WTC11 (cell line): Measurements from ENCODE around the gene SUPT3H. TPM values are rescaled to one million over a fixed set of nuclear protein-coding genes. Genes with fewer than 3 reads are reported as not detected.

Source experiments
- ATAC-seq: fragments of 200-7000 bp; cut with Tn5 transposase; 2 replicates; pipeline ENCODE4 v1.10.0; 2021; ENCODE audit warnings: mild to moderate bottlenecking, moderate library complexity
- CTCF ChIA-PET: fragments of 300-600 bp; sonication (Branson Sonifier 250); formaldehyde crosslinking; loops from one replicate; lab custom pipeline; 2021; ENCODE audit warnings: antibody characterized with exemption; lab: Charles Lee
- POLR2A ChIA-PET: fragments of 350-600 bp; sonication (Branson Sonifier 250); formaldehyde crosslinking; loops from one replicate; lab custom pipeline; 2021; ENCODE audit warnings: antibody characterized with exemption; lab: Charles Lee
- DNase-seq: peaks from one replicate; pipeline ENCODE4 v3.0.0; 2021; ENCODE audit warnings: low spot score
- H3K27ac Mint-ChIP-seq: 2 replicates; pipeline ENCODE4 v1.8.0; 2021; ENCODE audit warnings: mixed read lengths
- H3K27me3 Mint-ChIP-seq: 2 replicates; pipeline ENCODE4 v1.8.0; 2021; ENCODE audit warnings: low read depth, mild to moderate bottlenecking, moderate library complexity, mixed read lengths
- H3K36me3 Mint-ChIP-seq: 2 replicates; pipeline ENCODE4 v1.8.0; 2021; ENCODE audit warnings: mixed read lengths
- H3K4me1 Mint-ChIP-seq: 2 replicates; pipeline ENCODE4 v1.8.0; 2022; ENCODE audit warnings: mixed read lengths
- H3K4me3 Mint-ChIP-seq: 2 replicates; pipeline ENCODE4 v1.8.0; 2021; ENCODE audit warnings: mild to moderate bottlenecking, moderate library complexity, mixed read lengths
- H3K9me3 Mint-ChIP-seq: 2 replicates; pipeline ENCODE4 v1.8.0; 2021; ENCODE audit warnings: mixed read lengths
- ATF1 ChIP-seq: sonication (generic); formaldehyde crosslinking; IDR thresholded peaks from 2 replicates; pipeline ENCODE4 v1.8.1; 2023; ENCODE audit warnings: mild to moderate bottlenecking, moderate library complexity, missing genetic modification reagents
- ATF3 ChIP-seq: sonication (generic); formaldehyde crosslinking; conservative IDR thresholded peaks from 2 replicates; pipeline ENCODE4 v1.8.1; 2022; ENCODE audit warnings: mild to moderate bottlenecking, missing genetic modification reagents
- ELF4 ChIP-seq: sonication (generic); formaldehyde crosslinking; IDR thresholded peaks from 2 replicates; pipeline ENCODE4 v1.8.1; 2022; ENCODE audit warnings: low read depth, mild to moderate bottlenecking, moderate library complexity, missing genetic modification reagents
- ESRRA ChIP-seq: sonication (generic); formaldehyde crosslinking; IDR thresholded peaks from 2 replicates; pipeline ENCODE4 v1.8.1; 2022; ENCODE audit warnings: mild to moderate bottlenecking, missing genetic modification reagents, borderline replicate concordance
- FOXJ3 ChIP-seq: sonication (generic); formaldehyde crosslinking; IDR thresholded peaks from 2 replicates; pipeline ENCODE4 v1.9.0; 2021; ENCODE audit warnings: missing genetic modification reagents, mild to moderate bottlenecking, borderline replicate concordance
- FOXP1 ChIP-seq: sonication (generic); formaldehyde crosslinking; IDR thresholded peaks from 2 replicates; pipeline ENCODE4 v1.8.0; 2022; ENCODE audit warnings: missing genetic modification reagents, mild to moderate bottlenecking, moderate library complexity, borderline replicate concordance
- GRHL2 ChIP-seq: fragments of 250-450 bp; sonication (Bioruptor Pico); IDR thresholded peaks from 2 replicates; pipeline ENCODE4 v1.8.0; 2022; ENCODE audit warnings: mild to moderate bottlenecking, moderate library complexity; ENCODE audit not compliant: insufficient replicate concordance, severe bottlenecking
- IRF2 ChIP-seq: sonication (generic); formaldehyde crosslinking; IDR thresholded peaks from 2 replicates; pipeline ENCODE4 v1.8.0; 2022; ENCODE audit warnings: low read depth, missing genetic modification reagents, borderline replicate concordance
- JUN ChIP-seq: sonication (generic); formaldehyde crosslinking; IDR thresholded peaks from 2 replicates; pipeline ENCODE4 v1.8.0; 2023; ENCODE audit warnings: mild to moderate bottlenecking, missing genetic modification reagents
- MLX ChIP-seq: sonication (generic); formaldehyde crosslinking; IDR thresholded peaks from 2 replicates; pipeline ENCODE4 v1.8.1; 2023; ENCODE audit warnings: mild to moderate bottlenecking, missing genetic modification reagents, moderate library complexity
- NFE2L1 ChIP-seq: sonication (generic); formaldehyde crosslinking; IDR thresholded peaks from 2 replicates; pipeline ENCODE4 v1.8.1; 2023; ENCODE audit warnings: missing genetic modification reagents
- PRRX2 ChIP-seq: fragments of 250-450 bp; sonication (Bioruptor Pico); IDR thresholded peaks from 2 replicates; pipeline ENCODE4 v1.8.0; 2021; ENCODE audit warnings: mild to moderate bottlenecking
- SMAD3 ChIP-seq: sonication (generic); formaldehyde crosslinking; IDR thresholded peaks from 2 replicates; pipeline ENCODE4 v1.8.0; 2022; ENCODE audit warnings: missing genetic modification reagents, mild to moderate bottlenecking, borderline replicate concordance
- SOX15 ChIP-seq: fragments of 250-450 bp; sonication (Bioruptor Pico); IDR thresholded peaks from 2 replicates; pipeline ENCODE4 v1.9.0; 2021; ENCODE audit warnings: mild to moderate bottlenecking
- TEAD1 ChIP-seq: sonication (generic); formaldehyde crosslinking; IDR thresholded peaks from 2 replicates; pipeline ENCODE4 v1.8.0; 2022; ENCODE audit warnings: mild to moderate bottlenecking, missing genetic modification reagents
- TEAD4 ChIP-seq: sonication (generic); formaldehyde crosslinking; IDR thresholded peaks from 2 replicates; pipeline ENCODE4 v1.8.0; 2022; ENCODE audit warnings: mild to moderate bottlenecking, missing genetic modification reagents
- USF1 ChIP-seq: sonication (generic); formaldehyde crosslinking; IDR thresholded peaks from 2 replicates; pipeline ENCODE4 v1.8.0; 2022; ENCODE audit warnings: mild to moderate bottlenecking, missing genetic modification reagents
- ZBTB21 ChIP-seq: sonication (generic); formaldehyde crosslinking; IDR thresholded peaks from 2 replicates; pipeline ENCODE4 v1.8.1; 2023; ENCODE audit warnings: mild to moderate bottlenecking, missing genetic modification reagents, borderline replicate concordance
- ZNF121 ChIP-seq: sonication (generic); formaldehyde crosslinking; IDR thresholded peaks from 2 replicates; pipeline ENCODE4 v1.8.0; 2023; ENCODE audit warnings: missing genetic modification reagents
- ZNF416 ChIP-seq: fragments of 250-450 bp; sonication (Bioruptor Pico); IDR thresholded peaks from 2 replicates; pipeline ENCODE4 v1.9.0; 2021; ENCODE audit warnings: mild to moderate bottlenecking, inconsistent platforms
- ZNF512 ChIP-seq: sonication (generic); formaldehyde crosslinking; IDR thresholded peaks from 2 replicates; pipeline ENCODE4 v1.8.1; 2022; ENCODE audit warnings: missing genetic modification reagents, borderline replicate concordance
- ZSCAN18 ChIP-seq: fragments of 250-450 bp; sonication (Bioruptor Pico); IDR thresholded peaks from 2 replicates; pipeline ENCODE4 v2.1.2; 2022; ENCODE audit warnings: mild to moderate bottlenecking, moderate library complexity
- total RNA-seq: library from RNA; stranded (reverse); gene quantifications from 3 replicates; pipeline ENCODE4 v1.2.3, GENCODE V29; 2021

The SUPT3H gene
- total RNA-seq, 1 experiment from 2014 or later = 15.3 TPM

GRCh38 chr6:45078432-45078831, 299.3 kb downstream of the SUPT3H start (continued):
- TF ChIP-seq PRRX2 (no peak), ELF4 (CRISPR knock-in tag) (no peak), ZNF512 (CRISPR knock-in tag) (no peak), ZNF121 (CRISPR knock-in tag) (no peak), JUN (CRISPR knock-in tag) (no peak), MLX (CRISPR knock-in tag) (no peak), SOX15 (CRISPR knock-in tag) (no peak), FOXJ3 (CRISPR knock-in tag) (no peak), ZNF416 (CRISPR knock-in tag) (no peak), GRHL2 (CRISPR knock-in tag) (no peak), USF1 (CRISPR knock-in tag) (no peak)
- TF ChIP-seq, all 79 proteins: peak for 0

- Mint-ChIP-seq H3K27me3 (no peaks in the 10 kb centered on the region), H3K4me3 (no peak overlapping the region), H3K4me1 (peaks cover 8% of the 10 kb centered on the region), H3K27ac (no peak overlapping the region), H3K9me3 (peaks cover 20% of the 10 kb centered on the region), H3K36me3 (peaks cover 12% of the 10 kb centered on the region)
- TF ChIP-seq ZSCAN18 (no peak), FOXP1 (no peak), ATF3 (no peak), GRHL2 (CRISPR knock-in tag) (no peak), NFE2L1 (CRISPR knock-in tag) (no peak)
- ChIA-PET POLR2A (no interaction called here), CTCF (no interaction called here)
- DNase-seq (no peak), ATAC-seq (no peak)
Measured at GRCh38 chr6:45076217-45076930, 301.4 kb downstream of the SUPT3H start.

- H3K27me3 Mint-ChIP-seq = no peaks in the 10 kb centered on the region
- H3K27ac Mint-ChIP-seq = no peak overlapping the region
- no peak for ATAC-seq
- no peak overlapping the region for H3K4me3 Mint-ChIP-seq
- CTCF ChIA-PET = no interaction called here
- H3K9me3 Mint-ChIP-seq = peaks cover 20% of the 10 kb centered on the region
- POLR2A ChIA-PET = no interaction called here
- DNase-seq = no peak
- peaks cover 12% of the 10 kb centered on the region for H3K36me3 Mint-ChIP-seq
- H3K4me1 Mint-ChIP-seq = peaks cover 8% of the 10 kb centered on the region
- TF ChIP-seq MLX (CRISPR knock-in tag) = no peak
- no peak for TF ChIP-seq ZSCAN18
- no peak for TF ChIP-seq TEAD1 (CRISPR knock-in tag)
- no peak for TF ChIP-seq TEAD4
- TF ChIP-seq ZNF512 (CRISPR knock-in tag) = no peak
- no peak for TF ChIP-seq SMAD3
- no peak for TF ChIP-seq ZBTB21 (CRISPR knock-in tag)
- TF ChIP-seq ATF1 = no peak
- TF ChIP-seq ESRRA (CRISPR knock-in tag) = no peak
- TF ChIP-seq IRF2 = no peak
Measured at GRCh38 chr6:45075246-45075645, 302.5 kb downstream of the SUPT3H start.
